GM21367 (cell line): Measurements from ENCODE around the gene STMP1.

Experiments used
- ATAC-seq: cut with Tn5 transposase; IDR thresholded peaks from one replicate; pipeline ENCODE4 v1.9.1; 2021; ENCODE audit not compliant: unreplicated experiment

STMP1 gene

GRCh38 chr7:135693558-135693957, 31.2 kb downstream of the STMP1 start:
- ATAC-seq, result no peak

- no peak for ATAC-seq
Measured at GRCh38 chr7:135697276-135698049, 35.1 kb downstream of the STMP1 start.

DNA sequence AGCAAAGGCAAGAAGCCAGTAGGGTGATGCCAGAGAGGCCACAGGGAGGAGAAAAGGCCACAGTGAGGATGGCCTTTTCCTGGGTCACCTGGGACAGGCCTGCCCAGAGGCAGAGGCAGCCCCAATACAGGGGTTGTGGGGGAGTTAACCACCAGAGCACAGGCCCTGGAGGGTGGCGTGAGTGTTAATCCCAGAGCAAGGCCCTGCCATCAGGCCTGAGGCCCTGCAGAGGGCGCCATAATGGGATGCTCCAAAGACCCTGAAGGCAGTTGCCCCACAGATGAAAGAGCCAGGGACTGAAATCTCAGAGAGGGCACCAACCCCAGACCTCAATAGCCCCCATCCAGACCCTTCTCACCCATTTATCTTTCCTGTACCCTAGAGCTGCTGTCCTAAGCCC, 41.8 kb downstream of the STMP1 start:
- ATAC-seq, result no peak

- no peak for ATAC-seq
Measured at GRCh38 chr7:135704698-135705097, 42.4 kb downstream of the STMP1 start.

DNA sequence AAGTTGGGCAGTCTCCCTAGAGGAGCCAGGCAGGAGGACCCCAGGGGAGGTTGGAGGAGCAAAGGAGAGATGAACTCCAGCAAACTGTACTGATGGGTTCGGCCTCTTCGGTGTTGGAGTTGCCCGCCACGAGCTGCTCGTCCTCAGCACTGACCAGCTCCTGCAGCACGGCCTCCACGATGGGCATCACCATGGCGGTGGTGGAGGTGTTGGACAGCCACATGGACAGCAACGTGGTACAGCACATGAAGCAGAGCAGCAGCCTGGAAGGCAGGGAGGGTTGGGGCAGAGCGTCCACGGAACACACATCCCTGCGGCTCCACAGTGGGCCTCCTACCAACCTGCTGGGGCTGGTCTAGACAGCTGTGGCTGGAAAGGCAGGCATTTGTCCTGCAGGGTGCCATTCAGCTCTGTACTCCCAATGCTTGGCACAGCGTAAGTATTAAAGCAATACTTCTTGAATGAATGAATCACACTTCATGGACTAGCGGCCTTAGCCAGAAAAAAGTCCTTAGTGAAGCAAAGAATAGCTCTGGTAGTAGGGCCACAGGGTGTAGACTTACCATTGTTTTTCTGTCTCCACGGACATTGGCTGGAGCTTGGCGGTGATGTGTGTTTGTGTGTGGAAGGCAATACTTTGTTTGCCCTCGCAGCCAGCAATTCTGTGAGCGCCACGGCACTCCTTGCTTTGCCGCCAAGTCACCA, 43.9 kb downstream of the STMP1 start:
- ATAC-seq, result no peak

DNA sequence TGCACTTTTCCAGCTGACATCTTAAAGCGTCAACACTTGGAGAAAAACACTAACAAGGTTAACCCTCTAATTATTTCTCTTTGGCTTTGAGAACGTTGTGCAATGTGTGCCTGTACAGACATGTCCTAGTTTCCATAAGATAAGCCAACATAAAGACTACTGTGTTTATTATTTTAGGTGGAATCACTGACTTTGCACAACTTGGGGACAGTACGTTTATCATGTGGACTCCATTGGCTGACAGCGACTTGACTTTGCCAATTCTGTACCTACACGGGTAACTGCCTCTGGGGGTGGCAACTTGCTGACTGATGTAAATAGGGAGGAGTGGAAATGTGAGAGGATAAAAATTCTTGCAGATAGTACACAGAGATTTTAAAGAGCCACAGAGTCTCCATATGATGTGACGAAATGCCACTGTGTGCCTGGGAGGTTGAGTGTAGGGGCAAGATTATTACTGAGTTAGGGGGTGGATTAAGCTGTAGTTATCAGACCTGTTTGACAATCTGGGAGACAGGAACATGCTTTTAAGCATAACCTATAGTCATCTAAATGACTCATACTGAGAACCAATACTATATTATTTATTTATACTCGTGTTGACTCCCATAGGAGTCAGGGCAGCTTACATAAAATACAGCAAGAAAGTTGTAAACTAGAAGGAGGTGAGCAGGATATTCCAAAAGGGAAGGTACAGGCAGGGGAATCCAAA, 44.7 kb downstream of the STMP1 start:
- ATAC-seq, result no peak

GRCh38 chr7:135707570-135707966, 45.3 kb downstream of the STMP1 start:
- ATAC-seq, result no peak

DNA sequence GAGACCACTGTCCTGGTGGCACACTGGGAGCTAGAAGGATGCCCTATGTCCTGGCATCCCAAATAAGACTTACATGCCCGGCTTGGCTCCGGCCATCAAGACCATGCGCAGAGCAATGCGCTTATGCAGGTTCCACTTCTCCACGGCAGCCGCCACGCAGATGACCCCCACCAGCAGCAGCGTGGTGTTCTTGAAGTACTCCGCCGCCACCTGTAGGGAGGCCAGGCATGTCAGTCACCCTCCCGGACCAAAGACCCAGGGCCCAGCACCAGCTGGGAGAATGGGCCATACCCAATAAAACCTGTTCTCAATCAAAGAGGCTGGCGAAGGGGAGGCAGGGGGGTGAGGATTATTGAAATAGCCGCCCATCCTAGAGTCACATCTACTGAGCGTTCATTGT, 45.7 kb downstream of the STMP1 start:
- ATAC-seq, result no peak

- ATAC-seq, result no peak
Measured at GRCh38 chr7:135709508-135709907, 47.2 kb downstream of the STMP1 start.

DNA sequence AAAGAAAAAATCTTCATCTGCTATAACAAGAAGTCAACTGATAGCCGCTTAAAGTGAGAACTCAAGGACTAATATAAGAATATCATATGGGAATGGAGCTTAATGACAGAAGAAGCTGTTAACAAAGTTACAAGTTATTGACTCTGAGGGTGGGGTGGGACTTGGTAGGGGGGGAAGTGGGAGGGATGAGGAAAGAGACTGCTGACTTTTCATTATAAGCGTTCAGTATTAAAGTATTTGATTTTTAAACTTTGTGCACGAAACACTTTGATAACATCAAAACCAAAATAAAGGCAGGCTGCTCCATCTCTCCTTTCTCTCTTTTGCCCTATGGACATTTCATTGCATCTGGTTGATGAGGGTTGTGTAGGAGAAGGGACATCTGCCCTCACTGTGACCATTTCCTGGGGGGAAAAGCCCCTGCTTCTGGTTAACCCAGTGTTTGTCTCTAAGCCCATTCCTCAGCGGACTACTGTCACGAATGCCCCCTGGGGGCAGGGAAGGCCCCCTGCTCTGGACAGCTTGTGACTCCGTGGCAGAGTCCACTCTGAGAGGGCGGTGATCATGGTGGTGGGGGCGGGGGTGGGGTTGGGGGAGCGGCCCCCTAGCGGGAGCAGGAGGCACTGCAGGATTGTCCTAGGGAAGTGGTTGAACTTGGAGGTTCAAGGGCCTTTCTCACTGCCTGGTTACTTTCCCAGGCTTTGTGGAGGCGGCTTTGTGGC, 48.3 kb downstream of the STMP1 start:
- ATAC-seq, result no peak

DNA sequence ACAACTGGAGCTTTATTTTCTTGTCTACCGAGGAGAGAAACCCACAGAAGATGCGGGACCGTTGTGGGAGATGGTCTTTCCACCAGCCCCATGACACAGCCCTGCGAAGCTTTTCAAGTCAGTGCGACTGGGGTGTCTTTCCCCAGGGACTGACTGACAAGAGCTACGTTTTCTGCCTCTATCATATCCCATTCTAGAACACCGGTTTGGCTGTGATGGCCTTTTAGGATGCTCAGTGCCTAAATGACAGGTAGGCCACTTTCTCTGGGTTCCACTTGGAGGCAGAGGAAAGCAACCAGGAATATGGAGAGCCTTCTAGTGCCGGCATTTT, 48.8 kb downstream of the STMP1 start:
- no peak for ATAC-seq

DNA sequence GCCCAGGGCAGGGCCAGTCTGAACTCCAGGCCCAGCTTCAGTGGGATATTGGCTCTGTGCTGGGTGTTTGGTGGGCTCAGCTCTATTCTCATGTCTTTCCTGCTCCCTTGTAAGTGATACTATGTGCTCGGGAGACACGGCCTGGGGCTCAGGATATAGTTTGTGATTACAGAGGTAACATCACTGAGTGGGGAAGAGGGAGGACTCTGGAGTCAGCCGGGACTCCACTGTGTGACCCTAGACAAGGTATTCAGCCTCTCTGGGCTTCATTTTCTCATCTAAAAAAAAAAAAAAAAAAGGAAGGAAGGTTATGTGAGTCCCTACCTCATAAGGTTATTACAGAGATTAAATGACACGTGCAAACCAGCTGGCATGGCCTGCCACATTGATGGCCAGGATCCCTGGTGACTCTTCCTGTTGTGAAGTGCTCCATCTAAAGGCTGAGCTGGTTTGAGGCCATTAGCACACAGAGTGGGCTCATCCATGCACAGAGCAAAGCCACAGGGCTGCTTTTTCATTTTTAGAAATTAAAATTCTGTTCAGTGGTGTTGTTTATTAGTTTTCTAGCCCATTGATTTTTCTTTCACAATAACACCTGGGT, 50.0 kb downstream of the STMP1 start:
- ATAC-seq, result no peak

DNA sequence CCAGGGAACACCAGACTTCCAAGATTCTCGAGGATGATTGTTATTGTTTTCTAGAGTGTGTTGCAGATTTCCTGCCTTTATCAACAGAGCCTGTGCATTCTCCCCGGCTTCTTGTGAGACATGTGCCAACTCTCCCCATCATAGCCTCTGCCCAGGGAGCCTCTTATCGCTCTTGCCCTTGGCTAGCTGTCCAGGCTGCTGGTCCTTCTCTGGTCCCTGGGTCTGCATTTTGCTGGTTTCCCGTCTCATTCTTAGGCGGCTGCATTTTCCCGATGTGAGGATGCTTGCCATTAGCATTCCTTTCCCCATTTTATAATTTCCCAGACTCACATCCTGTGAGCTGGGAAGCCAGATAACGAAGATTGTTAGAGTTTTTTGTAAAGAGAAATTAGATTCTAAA, 50.5 kb downstream of the STMP1 start:
- ATAC-seq, result no peak

DNA sequence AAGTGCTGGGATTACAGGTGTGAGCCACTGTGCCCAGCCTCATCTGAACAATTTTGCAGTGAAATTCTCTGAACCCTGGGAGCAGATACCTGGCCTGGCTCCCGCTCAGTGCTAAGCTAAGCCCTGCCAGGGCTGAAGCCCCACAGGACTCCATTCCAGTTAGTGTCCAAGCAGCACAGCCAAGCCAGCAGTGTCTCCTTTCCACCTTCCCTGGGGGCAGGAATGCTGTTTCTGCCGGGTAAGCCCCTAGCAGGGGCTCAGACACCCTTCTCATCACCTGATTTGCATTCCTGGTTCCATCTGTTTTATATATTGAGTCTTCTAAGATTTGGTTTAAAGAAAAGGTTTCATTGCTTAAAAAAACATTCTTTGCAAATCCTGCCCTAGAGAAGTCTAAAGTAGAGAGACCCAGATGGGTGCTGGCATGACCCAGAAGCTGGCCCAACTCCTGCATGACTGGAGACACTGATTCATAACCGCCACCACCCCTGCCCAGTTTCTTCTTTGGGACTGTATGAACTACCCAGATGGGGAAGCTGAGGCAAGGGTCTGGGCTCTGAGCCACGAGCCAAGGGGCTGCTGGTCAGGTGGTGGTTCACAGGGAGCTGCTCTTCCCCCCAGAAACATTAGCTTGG, 51.6 kb downstream of the STMP1 start:
- ATAC-seq, result no peak

GRCh38 chr7:135714534-135715009, 52.3 kb downstream of the STMP1 start:
- ATAC-seq, result no peak

- no peak for ATAC-seq
Measured at GRCh38 chr7:135715055-135715522, 52.8 kb downstream of the STMP1 start.

- ATAC-seq, result no peak
Measured at GRCh38 chr7:135715673-135716072, 53.4 kb downstream of the STMP1 start.

- no peak for ATAC-seq
Measured at GRCh38 chr7:135716677-135717238, 54.4 kb downstream of the STMP1 start.

DNA sequence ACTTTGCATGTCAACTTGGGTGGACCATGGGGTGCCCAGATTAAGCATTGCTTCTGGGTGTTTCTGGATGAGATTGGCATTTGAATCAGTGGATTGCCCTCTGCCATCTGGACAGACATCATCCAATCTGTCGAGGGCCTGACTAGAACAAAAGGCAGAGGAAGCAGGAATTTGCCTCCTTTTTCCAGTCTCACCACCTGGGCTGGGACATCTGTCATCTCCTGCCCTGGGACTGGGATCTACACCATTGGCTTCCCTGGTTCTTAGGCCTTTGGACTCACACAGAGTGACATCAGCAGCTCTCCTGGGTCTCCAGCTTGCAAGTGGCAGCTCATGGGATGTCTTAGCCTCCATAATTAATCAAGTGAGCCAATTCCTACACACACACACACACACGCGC, 55.4 kb downstream of the STMP1 start:
- no peak for ATAC-seq

DNA sequence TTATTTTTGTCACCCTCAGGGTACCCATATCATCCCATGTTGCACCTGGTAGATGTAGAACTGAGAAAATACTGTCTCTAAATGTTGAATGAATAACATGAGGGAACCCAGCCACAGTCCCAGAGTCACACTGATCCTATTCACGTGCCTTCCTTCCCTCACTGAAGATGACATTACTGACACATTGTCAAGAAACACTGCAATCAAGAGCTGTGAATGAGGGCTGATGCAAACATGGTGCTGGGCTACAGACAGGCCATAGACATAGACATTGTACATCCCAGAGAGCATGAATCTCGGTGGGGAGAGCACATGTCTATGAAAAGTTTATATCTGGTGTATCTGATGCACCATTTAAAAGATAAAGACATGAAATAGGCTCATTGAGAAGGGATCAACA, 55.9 kb downstream of the STMP1 start:
- no peak for ATAC-seq
